H1 (cell line): ENCODE measurements around the gene CENPA. TPM values are rescaled to one million over a fixed set of nuclear protein-coding genes. Genes with fewer than 3 reads are reported as not detected.

Experiments used
- ASH2L ChIP-seq: fragments of 200-600, 300-600 bp; sonication (generic); IDR thresholded peaks from one replicate; pipeline ENCODE4 v1.7.1; 2017; ENCODE audit warnings: low read length
- BCL11A ChIP-seq, 2 experiments: IDR thresholded peaks; one replicate each; pipeline ENCODE4 v1.6.1; 2011; ENCODE audit warnings: low read depth in 2 of 2, low read length in 2 of 2, mild to moderate bottlenecking in 2 of 2
- BRCA1 ChIP-seq: IDR thresholded peaks from 2 replicates; pipeline ENCODE4 v1.6.1; 2012; ENCODE audit warnings: low read depth, low read length, improper control_type of control experiment
- CBX5 ChIP-seq: fragments of 300-800, 300-1000 bp; sonication (generic); IDR thresholded peaks from 2 replicates; pipeline ENCODE4 v1.7.1; 2016; ENCODE audit warnings: antibody characterized with exemption, low read length, low read depth
- CHD1 ChIP-seq: IDR thresholded peaks from 2 replicates; pipeline ENCODE4 v1.6.1; 2012; ENCODE audit warnings: low read depth, low read length, improper control_type of control experiment
- CHD2 ChIP-seq: IDR thresholded peaks from 2 replicates; pipeline ENCODE4 v1.6.1; 2012; ENCODE audit warnings: low read length, improper control_type of control experiment
- CTBP2 ChIP-seq: IDR thresholded peaks from 2 replicates; pipeline ENCODE4 v1.7.0; 2011; ENCODE audit warnings: borderline replicate concordance, mild to moderate bottlenecking, moderate library complexity, mixed read lengths, low read length; ENCODE audit not compliant: insufficient read depth, insufficient read length
- E2F6 ChIP-seq: IDR thresholded peaks from 2 replicates; pipeline ENCODE4 v1.6.1; 2012; ENCODE audit warnings: inconsistent platforms
- FOSL1 ChIP-seq: IDR thresholded peaks from 2 replicates; pipeline ENCODE4 v1.6.1; 2011; ENCODE audit warnings: mild to moderate bottlenecking, low read depth, low read length, moderate library complexity; ENCODE audit not compliant: insufficient read depth
- JUN ChIP-seq: IDR thresholded peaks from 2 replicates; pipeline ENCODE4 v1.6.1; 2011; ENCODE audit warnings: low read depth, mild to moderate bottlenecking, improper control_type of control experiment, low read length
- KDM4A ChIP-seq: IDR thresholded peaks from one replicate; pipeline ENCODE4 v1.7.1; 2012; ENCODE audit warnings: low read depth, mild to moderate bottlenecking, moderate library complexity, low read length, inconsistent platforms; ENCODE audit not compliant: severe bottlenecking
- NANOG ChIP-seq: IDR thresholded peaks from 2 replicates; pipeline ENCODE4 v1.6.1; 2011; ENCODE audit warnings: low read length, low read depth, mild to moderate bottlenecking, inconsistent platforms; ENCODE audit not compliant: insufficient read depth, poor library complexity, severe bottlenecking
- POU5F1 ChIP-seq: IDR thresholded peaks from 2 replicates; pipeline ENCODE4 v1.6.1; 2011; ENCODE audit warnings: low read depth, mild to moderate bottlenecking, low read length, moderate library complexity
- RBBP5 ChIP-seq: IDR thresholded peaks from 2 replicates; pipeline ENCODE4 v1.7.1; 2012; ENCODE audit warnings: low read depth, mild to moderate bottlenecking, inconsistent platforms, low read length, moderate library complexity, borderline replicate concordance
- RFX5 ChIP-seq: IDR thresholded peaks from 2 replicates; pipeline ENCODE4 v1.6.1; 2011; ENCODE audit warnings: low read depth, low read length, improper control_type of control experiment, borderline replicate concordance
- RNF2 ChIP-seq: fragments of 200-900, 300-1000 bp; sonication (generic); IDR thresholded peaks from 2 replicates; pipeline ENCODE4 v1.7.1; 2016; ENCODE audit warnings: borderline replicate concordance, low read depth, mild to moderate bottlenecking, antibody characterized with exemption, low read length; ENCODE audit not compliant: poor library complexity, severe bottlenecking; ENCODE audit errors: missing control alignments
- SAP30 ChIP-seq: fragments of 300-600 bp; sonication (generic); IDR thresholded peaks from 2 replicates; pipeline ENCODE4 v1.7.1; 2012; ENCODE audit warnings: low read length, moderate library complexity, mild to moderate bottlenecking, inconsistent platforms; ENCODE audit not compliant: insufficient read depth, insufficient replicate concordance
- SIN3A ChIP-seq, 2 experiments: IDR thresholded peaks in 1 of 2; conservative IDR thresholded peaks in 1 of 2; 2 replicates each; pipeline ENCODE4 v1.6.1; 2011 to 2012; ENCODE audit warnings: low read length in 2 of 2, improper control_type of control experiment in 1 of 2, low read depth in 1 of 2, mild to moderate bottlenecking in 1 of 2
- SIRT6 ChIP-seq: IDR thresholded peaks from one replicate; pipeline ENCODE4 v1.7.1; 2012; ENCODE audit warnings: low read length, inconsistent platforms
- SP4 ChIP-seq: IDR thresholded peaks from 2 replicates; pipeline ENCODE4 v1.6.1; 2012; ENCODE audit warnings: low read length, inconsistent platforms
- SRF ChIP-seq: IDR thresholded peaks from 2 replicates; pipeline ENCODE4 v1.6.1; 2011; ENCODE audit warnings: mild to moderate bottlenecking, low read depth, low read length, moderate library complexity
- TCF12 ChIP-seq: IDR thresholded peaks from 2 replicates; pipeline ENCODE4 v1.6.1; 2011; ENCODE audit warnings: low read depth, mild to moderate bottlenecking, low read length
- TEAD4 ChIP-seq: IDR thresholded peaks from 2 replicates; pipeline ENCODE4 v1.6.1; 2012; ENCODE audit warnings: low read depth, low read length, inconsistent platforms, mixed read lengths
- YY1 ChIP-seq: IDR thresholded peaks from 2 replicates; pipeline ENCODE4 v1.6.1; 2011; ENCODE audit warnings: low read depth, mild to moderate bottlenecking, low read length
- polyA plus RNA-seq, 7 experiments: library from polyadenylated mRNA; depleted of rRNA in 3 of 7; stranded (reverse) in 5 of 7; unstranded in 2 of 7; fragments of >200 nt in 5 of 7; fragments of 200-250 nt in 2 of 7; gene quantifications; 1 replicate in 5 of 7; 2 replicates in 1 of 7; 4 replicates in 1 of 7; pipeline versions ENCODE4 v1.2.1 to v1.2.3, GENCODE V29; 2011 to 2013; ENCODE audit warnings: missing spikeins in 2 of 7, mixed read lengths in 2 of 7
- total RNA-seq: library from RNA; stranded (reverse); fragmentation: NEBNext Ultra II Directional; extraction: Animal tissue kit (Norgen Biotek cat#: 25700); gene quantifications from 2 replicates; pipeline ENCODE4 v1.2.1, GENCODE V29; 2021

Gene CENPA
- total and polyA plus RNA-seq, 2 of the 8 experiments (the other 6 are each of a cell fraction or from before 2014, with no cell fraction given), result 19.4 to 30.9 TPM

GRCh38 chr2:26785431-26786206 is at the start of gene CENPA (continued):
- TF ChIP-seq POU5F1 (no peak), E2F6 (peak; percentile 99), YY1 (no peak), SRF (no peak), RBBP5 (peak; percentile 48; the same call in 1 of the 2 replicates), CHD2 (peak; percentile 96), TEAD4 (0 out of 2 replicates have a peak, but pooled peaks have one; percentile 27), SIRT6 (no peak), JUN (no peak), TCF12 (no peak; the same call in 1 of the 2 replicates), BCL11A (IDR thresholded peaks at IDR 0.05; ENCODE audit: low read depth in 2 of 2, low read length in 2 of 2) (no peak), RNF2 (no peak), SIN3A (conservative IDR thresholded peaks at IDR 0.05 in 1 of 2, IDR thresholded peaks at IDR 0.05 in 1 of 2; ENCODE audit: low read depth in 1 of 2, low read length in 2 of 2) (peak in 1 of 2 experiments; percentile 73; a peak in 1 of 4 replicates), SAP30 (peak; percentile 43), NANOG (no peak), ASH2L (peak; percentile 15), RFX5 (no peak), CBX5 (no peak), CHD1 (no peak), FOSL1 (no peak), BRCA1 (no peak), SP4 (peak; percentile 91), CTBP2 (no peak), KDM4A (peak; percentile 49)
